Stimulated activated CD8-positive, alpha-beta memory T cell treated with anti-CD3 and anti-CD28 coated beads, Interleukin-7, amount 100 ng/mL, for 1 hour (primary cell): ENCODE data around the gene COBL.

Experiments used
- DNase-seq, 2 donors: peaks; one replicate each; pipeline ENCODE4 v3.0.0-alpha.2; 2020; ENCODE audit warnings: low read depth in 2 of 2

The COBL gene

DNA sequence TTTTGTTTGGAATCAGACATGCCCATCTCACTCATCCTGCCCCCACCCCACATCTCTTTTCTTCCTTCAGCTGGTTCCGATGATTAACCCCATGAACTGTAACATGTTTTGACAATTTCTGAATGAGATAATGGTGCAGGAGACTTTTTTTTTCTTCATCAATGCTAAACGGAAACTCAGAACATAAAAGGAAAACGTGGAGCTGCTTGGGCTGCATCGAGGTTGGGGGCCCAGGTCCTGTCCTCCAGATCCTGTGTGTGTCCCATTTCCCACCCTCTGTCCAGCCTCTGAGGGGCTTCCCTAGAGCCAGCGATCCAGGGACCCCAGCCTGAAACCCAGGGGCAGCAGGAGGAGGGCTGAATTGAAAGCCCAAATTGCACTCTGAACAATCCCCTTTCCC is 270.1 kb downstream of the COBL start:
- DNase-seq, result no peak

DNA sequence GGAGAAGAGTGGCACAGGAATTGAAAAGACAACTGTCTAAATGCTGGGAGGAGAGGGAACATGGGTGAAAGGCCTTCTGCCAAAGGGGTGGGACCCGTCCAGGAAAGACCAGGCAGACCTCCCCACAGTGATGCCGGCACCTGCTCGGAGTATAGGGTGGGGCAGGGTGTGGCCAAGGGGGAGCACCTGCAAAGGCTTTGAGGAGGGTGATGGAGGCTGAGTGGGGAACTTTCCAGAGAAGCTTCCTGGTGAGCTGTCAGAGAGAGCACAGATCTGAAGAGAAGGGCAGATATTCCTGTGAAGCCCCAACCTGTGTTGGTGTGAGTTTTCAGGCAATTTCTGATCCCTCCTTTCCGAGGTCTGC is 270.5 kb downstream of the COBL start:
- DNase-seq, result no peak

DNA sequence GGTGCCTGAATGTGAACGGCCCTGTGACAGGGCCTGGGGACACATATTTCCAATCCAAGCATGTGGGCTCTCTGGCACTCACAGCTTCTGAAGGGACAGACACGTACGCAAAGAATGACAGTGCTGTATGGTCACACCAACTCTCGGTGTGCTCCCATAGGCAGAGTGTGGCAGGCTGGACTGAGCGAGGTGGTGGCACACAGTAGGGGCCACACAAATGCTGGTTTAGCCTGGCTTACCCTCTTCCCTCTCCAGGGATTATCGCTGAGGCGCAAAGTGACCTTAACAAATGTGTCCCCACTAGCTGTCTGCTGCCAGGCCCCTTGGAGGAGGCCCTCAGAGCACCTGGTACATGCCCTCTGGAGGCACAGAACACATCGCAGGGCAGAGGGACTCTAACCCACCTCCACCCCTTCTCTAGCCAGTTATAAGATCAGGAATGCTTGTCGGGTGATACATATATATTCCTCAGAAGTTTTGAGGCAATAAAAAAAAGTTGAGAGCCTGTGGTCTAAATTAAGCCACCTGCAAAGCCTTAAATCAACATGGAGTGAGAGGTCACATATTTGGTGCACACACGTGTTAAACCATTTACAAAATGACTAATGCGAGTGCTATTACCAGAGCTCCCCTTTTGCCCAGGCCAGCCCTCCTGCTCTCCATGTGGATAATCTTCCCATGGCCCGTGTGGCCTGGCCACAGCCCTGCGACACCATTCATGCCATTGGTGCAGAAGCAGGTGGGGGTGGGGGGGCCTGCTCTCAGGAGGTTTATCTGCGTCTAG is 271.1 kb downstream of the COBL start:
- no peak for DNase-seq

DNA sequence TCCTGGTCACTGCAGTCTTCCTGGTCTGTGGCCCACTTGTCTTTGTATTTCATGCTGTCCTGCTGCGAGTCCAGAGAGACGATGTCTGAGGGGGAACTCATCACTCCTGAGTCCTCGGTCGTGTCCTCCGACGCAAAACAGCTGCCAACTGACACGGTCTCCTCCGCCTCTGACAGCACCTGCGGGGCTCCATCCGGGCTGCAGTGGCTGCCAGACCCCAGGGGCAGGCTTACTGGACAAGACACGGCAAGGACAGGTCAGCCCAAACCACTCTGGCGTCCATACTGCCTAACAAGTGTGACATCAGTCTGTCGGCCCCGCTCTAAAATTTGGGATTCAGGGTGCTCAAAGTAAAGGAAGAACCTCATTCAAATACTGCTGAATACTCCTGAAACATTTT is 273.1 kb downstream of the COBL start:
- DNase-seq, result no peak

DNA sequence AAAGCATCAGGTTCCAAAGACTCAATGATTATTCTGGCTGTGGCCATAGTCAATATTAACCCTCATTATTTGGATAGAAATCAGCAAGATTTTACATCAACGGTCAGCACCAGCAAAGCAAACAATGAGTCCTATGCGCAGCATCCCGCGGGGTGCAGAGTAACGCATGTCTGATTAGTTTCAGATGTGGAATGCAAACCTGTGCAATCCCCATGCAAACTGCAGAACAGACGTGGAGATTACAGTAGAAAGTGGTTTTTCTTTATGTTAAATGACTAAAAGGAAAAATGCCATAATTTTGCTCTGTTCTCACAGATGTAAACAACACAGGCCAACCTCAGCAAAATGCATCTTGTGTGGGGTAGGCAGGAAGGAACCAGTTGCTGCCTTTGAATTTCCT is 275.8 kb downstream of the COBL start:
- no peak for DNase-seq

DNA sequence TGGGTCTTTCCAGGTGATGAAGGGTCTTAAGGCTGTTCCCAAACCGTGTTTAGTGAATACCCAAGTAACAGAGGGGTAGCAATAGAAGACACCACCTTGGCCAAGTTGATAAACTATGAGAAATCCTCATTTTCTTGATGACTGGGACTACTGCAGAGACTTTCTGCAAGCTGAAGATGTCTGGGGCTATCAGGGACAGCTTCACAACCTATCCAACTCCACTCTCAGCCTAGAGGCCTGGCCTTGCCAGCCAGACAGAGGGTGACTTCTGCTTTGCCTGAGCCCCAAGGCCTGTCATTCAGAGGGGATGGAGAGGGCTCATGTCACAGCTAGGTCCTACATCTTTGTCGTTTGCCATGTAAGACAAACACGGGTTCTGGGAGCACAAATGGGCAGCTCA is 278.0 kb downstream of the COBL start:
- DNase-seq, result no peak

DNA sequence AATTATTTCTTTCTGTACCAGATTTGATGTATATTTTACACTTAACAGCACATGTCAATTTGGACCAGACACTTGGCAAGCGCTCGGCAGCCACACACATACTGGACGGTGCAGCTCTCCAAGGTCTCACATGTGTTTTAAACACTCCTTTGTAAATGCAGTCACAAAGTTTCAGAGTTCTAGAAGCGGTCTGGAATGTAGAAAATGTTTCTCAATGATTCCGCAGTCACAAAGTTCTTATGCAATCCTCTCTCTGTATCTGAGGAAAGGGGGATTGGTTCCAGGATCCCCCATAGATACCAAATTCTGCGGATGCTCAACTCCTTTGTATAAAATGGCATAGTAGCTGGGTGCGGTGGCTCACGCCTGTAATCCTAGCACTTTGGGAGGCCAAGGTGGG is 280.9 kb downstream of the COBL start:
- no peak for DNase-seq

DNA sequence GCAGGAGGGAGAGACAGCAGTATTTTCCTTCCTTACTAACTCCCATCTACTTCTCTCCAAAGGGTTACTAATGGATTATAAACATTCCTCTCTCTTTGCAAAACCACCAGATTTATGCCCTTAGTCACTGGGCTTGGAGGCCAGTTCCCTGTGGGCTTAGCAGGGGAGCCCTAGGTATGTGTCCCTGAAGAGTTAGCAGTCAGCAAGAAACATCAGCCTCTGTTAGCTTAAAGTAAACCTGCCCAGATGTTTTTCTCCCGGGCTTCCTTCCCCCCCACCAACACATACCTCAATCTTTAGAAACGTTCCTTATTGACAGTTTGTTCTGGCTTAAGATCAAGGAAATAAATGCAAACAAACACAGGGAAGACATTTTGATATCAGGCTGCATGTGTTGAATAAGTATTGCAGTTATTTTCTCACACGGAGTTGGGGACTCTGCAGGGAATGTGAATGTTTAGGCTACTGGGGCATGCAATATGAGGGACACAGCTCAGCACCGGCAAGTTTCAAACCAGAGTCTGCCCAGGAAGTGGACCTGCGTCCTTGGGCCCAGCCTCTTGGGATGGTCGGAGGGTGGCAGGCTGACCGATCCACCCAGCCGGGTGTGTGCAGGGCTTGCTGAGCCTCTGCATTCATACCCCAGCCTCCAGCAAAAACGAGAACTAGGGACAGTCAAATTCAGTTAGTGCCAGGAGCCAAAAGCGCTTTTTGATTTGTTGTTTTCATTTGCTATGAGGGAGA is 281.9 kb downstream of the COBL start:
- no peak for DNase-seq

DNA sequence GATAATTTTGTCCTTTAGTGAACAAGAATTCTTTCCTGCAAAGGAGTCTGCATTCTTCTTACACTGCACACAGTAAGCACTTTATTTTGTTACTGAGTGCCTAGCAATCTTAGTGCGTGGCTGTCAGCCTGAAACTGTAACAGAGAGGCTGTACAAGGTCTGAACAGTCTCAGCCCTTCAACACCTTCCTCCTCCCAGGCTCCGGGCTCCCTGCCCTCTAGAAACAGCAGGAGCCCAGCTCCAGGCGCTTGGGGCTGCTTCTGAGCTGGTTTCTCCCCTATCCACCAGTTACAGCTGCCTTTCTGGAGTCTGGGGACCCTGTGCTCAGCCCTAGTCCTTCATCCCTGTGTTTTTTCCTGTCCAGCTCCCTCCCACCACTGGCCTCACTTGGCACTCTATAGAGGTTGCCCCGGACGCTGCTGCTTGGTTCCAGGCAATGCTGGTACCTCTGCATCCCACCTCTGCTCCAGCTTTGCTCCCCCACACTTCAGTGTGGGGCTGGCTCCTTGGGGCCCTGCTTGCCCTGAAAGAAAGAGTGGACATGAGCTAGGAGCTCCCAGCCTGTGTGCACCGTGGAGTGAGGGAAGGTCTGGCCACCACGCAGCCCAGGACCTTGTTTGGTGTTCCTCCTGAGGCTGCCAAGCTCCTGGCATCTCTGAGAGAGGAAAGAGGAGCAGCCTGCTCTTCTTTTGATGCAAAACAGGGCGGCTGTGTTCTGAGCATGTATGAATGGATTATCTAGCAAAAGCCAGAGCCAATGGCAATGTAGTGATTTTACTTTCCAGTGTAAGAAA is 282.7 kb downstream of the COBL start:
- no peak for DNase-seq

DNA sequence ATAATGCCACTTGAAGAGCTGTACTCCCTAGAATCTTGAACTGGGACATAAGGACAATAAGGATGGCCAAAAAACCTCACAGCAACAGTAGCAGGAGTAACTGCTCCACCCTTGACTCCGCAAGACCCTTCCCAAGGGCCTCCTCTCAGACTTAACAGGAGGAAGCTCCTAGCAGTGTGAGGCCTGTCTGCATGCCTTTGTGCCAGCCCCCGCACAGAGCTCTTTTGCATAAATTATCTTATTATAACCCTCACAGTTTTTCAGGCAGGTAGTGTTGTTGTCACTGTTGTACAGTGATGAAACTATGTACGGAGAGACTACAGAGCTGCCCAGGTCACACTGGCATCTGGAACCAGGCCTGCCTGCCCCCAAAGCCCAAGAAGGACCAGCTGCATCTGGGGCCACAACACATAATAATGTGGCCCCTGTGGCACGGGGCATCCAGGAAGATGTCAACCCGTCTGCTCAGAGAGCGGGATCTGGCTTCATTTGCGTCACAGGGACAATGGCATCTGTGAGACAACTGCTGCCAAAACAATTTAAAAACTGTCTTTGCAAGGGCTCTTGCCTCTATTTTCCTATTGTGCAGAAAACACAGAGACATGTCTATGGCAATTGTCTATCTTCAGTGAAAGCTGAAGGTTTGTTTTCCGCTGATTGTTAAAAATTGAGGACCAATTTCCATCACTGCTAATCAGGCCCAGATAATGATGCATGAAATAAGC is 284.7 kb downstream of the COBL start:
- DNase-seq, result no peak

DNA sequence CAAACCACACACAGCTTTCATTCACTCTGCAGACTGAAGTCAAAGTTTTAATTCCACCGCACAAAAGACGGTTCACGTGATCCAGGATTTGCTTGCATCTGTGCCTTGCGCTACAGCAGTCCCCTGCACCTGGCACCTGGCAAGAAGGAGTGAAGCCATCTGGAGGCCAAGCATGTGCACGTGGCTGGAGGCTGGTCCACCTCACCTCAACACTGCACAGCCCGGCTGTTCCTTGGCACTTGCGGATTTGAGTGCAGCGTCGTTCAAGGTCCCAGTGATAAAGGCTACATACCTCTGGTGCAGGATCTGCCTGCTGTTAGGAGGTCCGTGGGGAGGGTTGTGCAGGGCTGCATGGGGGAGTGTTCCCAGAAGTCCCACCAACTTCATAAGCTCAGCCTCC is 285.4 kb downstream of the COBL start:
- no peak for DNase-seq

DNA sequence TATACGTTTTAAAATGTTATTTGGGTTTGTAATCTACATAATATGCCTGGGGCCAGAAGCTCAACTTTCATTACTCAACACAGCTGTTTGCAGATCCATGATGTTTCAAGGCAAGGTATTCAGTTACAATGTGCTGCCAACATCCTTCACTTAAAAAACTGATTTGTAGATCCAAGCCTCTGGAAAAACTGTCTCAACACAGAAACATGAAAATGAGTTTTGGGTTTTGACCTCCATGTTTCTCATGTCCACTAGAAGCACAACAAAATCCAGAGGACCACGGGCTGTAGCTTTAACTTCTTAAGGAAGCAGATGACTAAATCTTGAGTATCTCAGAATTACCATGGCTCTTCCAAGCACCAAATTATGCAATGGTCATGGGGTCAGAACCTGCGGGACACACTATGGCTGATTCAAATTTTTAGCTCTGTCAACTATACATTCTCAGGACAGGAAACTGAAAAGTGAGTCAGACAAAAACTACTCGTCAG is 286.9 kb downstream of the COBL start:
- no peak for DNase-seq

DNA sequence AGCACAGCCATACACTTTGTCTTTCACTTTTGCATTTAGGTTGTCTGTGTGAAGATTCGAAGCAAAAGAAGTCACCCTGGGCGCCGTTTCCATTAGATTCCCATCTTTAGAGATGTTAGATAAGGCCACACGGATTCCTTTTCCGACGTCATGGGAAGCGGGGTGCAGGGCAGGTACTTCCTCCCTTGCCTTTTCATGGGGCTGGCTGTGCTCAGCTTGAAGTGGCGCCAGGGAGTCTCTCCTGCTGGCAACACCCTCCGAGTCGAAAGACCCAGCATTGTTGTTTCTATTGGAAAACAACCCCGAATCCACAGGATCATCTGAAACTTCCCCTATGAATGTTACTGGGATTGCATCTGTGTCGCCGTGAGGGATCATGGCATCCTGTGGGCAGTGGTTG is 287.5 kb downstream of the COBL start:
- DNase-seq, result no peak

DNA sequence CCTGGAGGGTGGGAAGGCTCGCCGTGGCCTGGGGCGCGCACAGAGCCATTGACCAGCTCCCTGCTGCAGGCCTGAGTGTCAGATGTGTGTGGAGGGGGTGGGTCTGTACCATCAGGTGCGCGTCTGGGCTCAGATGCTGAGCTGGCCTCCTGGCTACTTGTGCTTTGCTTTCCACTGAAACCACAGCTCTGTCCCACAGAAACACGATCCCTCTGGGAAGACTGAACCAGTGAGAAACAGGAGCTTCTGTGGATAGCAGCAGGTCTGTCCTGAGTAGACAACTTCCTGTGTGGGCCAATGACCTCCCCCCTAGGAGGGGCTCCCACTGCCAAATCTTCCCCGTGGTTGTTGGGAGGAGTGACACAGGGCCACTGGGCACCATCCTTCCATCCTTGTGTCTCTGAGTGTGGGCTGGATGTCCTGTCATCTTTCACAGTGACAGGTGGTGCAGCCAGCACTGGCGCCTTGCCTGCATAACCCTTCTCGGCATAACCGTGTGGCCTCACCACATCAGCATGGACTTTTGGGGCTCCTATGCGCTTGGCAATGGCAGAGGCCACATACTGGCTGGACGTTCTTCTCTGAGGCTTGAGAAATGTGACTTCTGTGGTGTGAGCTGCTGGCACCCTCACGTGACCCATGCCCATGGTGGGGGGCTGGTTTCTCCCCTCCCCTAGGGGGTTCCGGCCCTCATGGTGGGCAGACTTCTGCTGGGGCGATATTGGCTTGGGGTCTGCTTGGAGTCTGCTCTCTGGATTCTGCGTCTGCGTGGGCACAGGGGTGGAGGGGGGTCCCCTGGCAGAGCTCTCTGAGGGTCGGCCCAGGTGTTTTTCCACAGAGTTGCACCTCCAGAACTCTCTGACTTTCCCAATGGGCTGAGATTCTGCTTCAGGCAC is 288.4 kb downstream of the COBL start:
- DNase-seq, result no peak

DNA sequence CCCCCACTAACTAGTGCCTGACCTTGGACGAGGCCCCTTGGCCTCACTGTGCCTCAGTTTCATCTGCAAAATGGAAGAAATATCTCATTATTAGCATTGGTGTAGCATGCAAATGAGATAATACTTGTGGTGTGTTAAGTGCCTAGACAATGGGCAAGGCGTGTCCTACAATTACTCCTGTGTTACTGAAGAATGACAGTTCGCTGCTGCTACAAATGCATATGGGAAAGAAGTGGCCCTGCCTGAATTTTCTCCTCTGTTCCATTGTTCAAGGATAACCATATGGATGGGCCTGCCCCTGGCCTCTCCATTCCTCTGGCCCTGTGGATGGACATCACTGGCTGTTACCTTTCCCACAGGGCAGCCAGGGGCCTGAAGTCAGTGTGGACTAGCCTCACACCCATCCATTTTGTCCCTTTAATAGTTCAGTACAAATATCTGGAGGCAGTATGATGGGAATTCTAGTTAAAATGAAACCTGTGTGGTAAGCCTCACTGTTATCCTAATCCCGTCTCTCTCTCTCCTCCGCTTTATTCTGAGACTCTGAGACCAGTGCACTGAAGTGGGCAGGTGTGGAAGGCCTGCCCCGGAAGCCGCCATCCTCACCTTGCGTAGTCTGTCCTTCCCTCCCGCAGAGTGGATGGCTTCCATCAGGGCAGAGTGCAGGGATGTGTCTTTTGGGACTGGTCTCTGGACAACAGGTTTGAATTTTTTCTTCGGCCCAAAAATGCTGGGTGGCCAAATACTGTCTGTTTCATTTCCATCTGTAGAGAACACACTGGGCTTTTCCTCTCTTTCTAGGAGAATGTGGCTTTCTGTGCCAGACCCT is 289.3 kb downstream of the COBL start:
- no peak for DNase-seq

DNA sequence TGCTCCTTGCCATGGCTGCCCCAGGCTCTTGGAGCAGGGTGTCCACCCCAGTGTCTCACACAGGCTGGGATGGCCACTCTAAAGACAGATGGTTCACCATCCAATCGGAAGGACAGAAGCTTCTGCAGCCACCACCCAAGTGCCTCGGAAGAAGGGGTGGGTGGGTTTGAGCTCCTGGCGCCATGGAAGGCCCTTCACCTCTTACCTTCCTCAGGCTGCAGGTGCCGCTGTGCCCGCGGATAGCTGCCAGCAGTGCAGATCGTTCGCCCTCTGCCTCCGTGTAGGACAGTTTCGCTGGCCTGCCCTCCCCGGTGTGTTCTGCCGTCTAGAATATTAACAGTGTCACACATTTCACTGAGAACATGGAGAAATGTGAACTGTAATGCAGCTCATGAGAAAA is 290.3 kb downstream of the COBL start:
- DNase-seq, result no peak

DNA sequence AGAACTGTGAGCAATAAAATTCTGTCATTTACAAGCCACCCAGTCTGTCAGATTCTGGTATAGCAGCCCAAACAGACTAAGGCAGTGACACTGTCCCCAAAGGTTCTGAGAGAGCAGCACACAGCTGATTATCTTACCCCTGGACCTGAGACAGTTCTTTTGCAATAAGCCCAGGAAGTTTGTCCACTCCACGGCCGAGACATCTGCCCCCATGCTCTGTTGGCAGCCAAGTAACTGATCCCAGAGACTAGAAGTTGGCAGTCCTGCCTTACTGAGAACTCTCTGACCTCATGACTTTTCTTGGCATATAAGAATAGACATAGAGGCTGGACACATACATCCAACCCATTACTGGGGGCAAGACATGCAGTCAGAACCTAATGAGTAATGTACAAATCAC is 290.9 kb downstream of the COBL start:
- DNase-seq, result no peak

DNA sequence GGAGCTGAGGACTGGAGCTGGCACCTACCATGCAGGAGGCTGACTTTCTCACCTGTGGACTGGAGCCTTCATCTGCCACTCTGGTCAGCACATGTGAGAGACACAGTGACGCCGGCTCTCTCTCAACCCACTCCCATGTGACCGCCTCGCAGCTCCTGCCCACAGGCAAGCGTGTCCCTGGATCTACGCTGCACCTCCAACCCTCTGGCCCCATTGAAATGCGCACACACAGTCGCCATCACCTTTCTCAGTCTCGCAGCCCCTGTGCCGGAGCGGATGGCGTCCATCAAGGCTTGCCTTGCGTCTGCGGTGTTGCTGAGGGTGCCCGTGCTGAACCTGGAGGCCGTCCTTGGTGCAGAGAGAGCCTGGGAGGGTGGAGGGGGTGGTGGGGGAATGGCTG is 291.7 kb downstream of the COBL start:
- no peak for DNase-seq

DNA sequence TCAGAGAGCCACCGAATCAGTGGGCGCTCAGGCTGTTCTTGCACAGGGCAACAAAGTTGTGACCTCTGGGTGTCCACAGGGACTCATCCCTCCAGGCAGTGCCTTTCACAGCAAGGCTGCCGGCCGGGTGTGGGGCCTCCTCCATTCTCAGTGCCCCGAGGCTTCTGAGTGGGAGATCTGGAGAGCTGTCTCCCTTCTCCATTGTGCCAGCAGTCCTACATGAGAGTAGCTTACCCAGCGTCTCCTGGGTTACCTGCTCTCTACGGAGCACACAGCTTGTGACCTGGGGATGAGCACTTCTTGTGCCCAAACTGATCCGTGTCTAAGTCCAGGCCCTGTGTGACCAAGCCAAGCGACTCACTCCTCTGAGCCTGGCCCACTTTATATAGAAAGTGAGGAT is 293.1 kb downstream of the COBL start:
- DNase-seq, result no peak

DNA sequence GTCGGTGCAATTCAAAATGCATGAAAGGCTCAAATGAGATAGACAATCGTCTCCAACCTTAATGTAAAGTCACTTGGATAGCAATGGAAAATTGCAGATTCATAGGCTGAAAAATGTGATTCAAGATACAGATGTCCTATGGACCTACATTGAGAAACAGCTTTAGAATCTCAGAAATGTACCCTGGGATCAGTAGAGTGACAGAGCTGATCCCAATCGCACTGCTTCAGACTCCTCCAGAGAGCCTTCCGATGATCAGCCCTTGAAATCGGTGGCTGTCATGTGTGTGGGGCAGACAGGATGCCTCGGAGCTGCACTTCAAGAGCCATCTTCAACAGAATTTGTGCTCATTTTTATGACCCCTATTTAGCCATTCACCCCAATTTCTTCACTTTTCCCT is 293.8 kb downstream of the COBL start:
- no peak for DNase-seq
